K562 (cell line): ENCODE measurements around the gene MPIG6B. TPM values are rescaled to one million over a fixed set of nuclear protein-coding genes. Genes with fewer than 3 reads are reported as not detected.
A peak's percentile ranks its signal among the peaks of the same experiment; 100 is the strongest.
"Not testable (repeated sequence)": the region's sequence is repeated elsewhere in the genome, so short reads cannot be mapped to it uniquely, and the experiment has no call there.

Source experiments
- ATAC-seq: fragments of 200-7000 bp; cut with Tn5 transposase; 3 replicates; pipeline ENCODE4 v1.9.1; 2020; ENCODE audit warnings: moderate library complexity
- BruUV-seq: library from RNA; stranded (reverse); fragments of 400-500 nt; replicated peaks from 2 replicates; lab custom pipeline; 2021; lab: Mats Ljungman, UMichigan
- CTCF ChIA-PET: fragments of 300-600 bp; formaldehyde crosslinking; extraction: SDS; loops from one replicate; lab custom pipeline; 2021; ENCODE audit warnings: low intra/inter-chr PET ratio; lab: Yijun Ruan, JAX
- POLR2A ChIA-PET: fragments of 300-600, 350-650 bp; sonication (Branson Sonifier 250); formaldehyde crosslinking; extraction: SDS; loops from one replicate; lab custom pipeline; 2021; ENCODE audit warnings: antibody characterized with exemption, inconsistent platforms; lab: Yijun Ruan, JAX
- DNase-seq, 4 experiments: peaks; one replicate each; pipeline versions ENCODE4 v3.0.0 to v3.0.0-alpha.2; 2011 to 2018; ENCODE audit warnings: low spot score in 3 of 4, mixed read lengths in 3 of 4; ENCODE audit errors: extremely low read depth in 1 of 4
- FAIRE-seq: peaks from 2 replicates; lab custom pipeline; 2011; peaks lifted over from hg19 to GRCh38; lab: Jason Lieb, UNC
- H2AFZ ChIP-seq: 2 replicates; pipeline ENCODE4 v1.6.0; 2011; ENCODE audit warnings: low read depth, low read length, control low read depth, inconsistent platforms
- H3K27ac ChIP-seq: fragments of 200-600 bp; 3 replicates; pipeline ENCODE4 v1.8.0; 2011; ENCODE audit warnings: low read depth, mild to moderate bottlenecking, control low read depth, inconsistent platforms, low read length, moderate library complexity, mixed read lengths; ENCODE audit errors: extremely low read depth
- H3K27me3 ChIP-seq, 2 experiments: fragments of 300-600 bp in 1 of 2; 2 replicates in 1 of 2; 3 replicates in 1 of 2; pipeline versions ENCODE4 v1.6.0 to v1.8.0; 2011; ENCODE audit warnings: inconsistent platforms in 2 of 2, low read length in 2 of 2, mild to moderate bottlenecking in 1 of 2, mixed read lengths in 1 of 2, moderate library complexity in 1 of 2; ENCODE audit not compliant: control insufficient read depth in 2 of 2, insufficient read depth in 2 of 2
- H3K36me3 ChIP-seq: fragments of 300-600 bp; 3 replicates; pipeline ENCODE4 v1.8.0; 2011; ENCODE audit warnings: mild to moderate bottlenecking, low read length, inconsistent platforms; ENCODE audit not compliant: control insufficient read depth, insufficient read depth
- H3K4me1 ChIP-seq, 2 experiments: fragments of 200-600 bp in 1 of 2; replicated peaks in 1 of 2; 2 replicates in 1 of 2; 3 replicates in 1 of 2; pipeline versions ENCODE4 v1.5.1 to v1.8.0; 2011; ENCODE audit warnings: inconsistent platforms in 2 of 2, low read length in 2 of 2, mild to moderate bottlenecking in 1 of 2, mixed read lengths in 1 of 2, moderate library complexity in 1 of 2; ENCODE audit not compliant: control insufficient read depth in 2 of 2, insufficient read depth in 2 of 2
- H3K4me2 ChIP-seq: 2 replicates; pipeline ENCODE4 v1.6.1; 2011; ENCODE audit warnings: low read length, control low read depth, inconsistent platforms, mixed read lengths; ENCODE audit not compliant: insufficient read depth
- H3K4me3 ChIP-seq: fragments of 200-600 bp; sonication (generic), shearing (Covaris generic); 2 replicates; pipeline ENCODE4 v1.5.1; 2016; ENCODE audit warnings: control low read depth, inconsistent platforms
- H3K79me2 ChIP-seq: fragments of 200-600 bp; 3 replicates; pipeline ENCODE4 v1.8.0; 2011; ENCODE audit warnings: low read length, inconsistent platforms; ENCODE audit not compliant: control insufficient read depth, insufficient read depth
- H3K9ac ChIP-seq, 2 experiments: 2 replicates each; pipeline versions ENCODE4 v1.6.0 to v1.6.1; 2011; ENCODE audit warnings: low read depth in 2 of 2, low read length in 2 of 2, control low read depth in 1 of 2, inconsistent platforms in 1 of 2, mild to moderate bottlenecking in 1 of 2, mixed read lengths in 1 of 2; ENCODE audit not compliant: insufficient read depth in 1 of 2
- H3K9me1 ChIP-seq: one replicate; pipeline ENCODE4 v1.6.0; 2011; ENCODE audit warnings: inconsistent platforms, mild to moderate bottlenecking, low read length, moderate library complexity; ENCODE audit not compliant: control insufficient read depth, insufficient read depth
- H3K9me3 ChIP-seq: replicated peaks from 2 replicates; pipeline ENCODE4 v1.5.1; 2011; ENCODE audit warnings: low read depth, low read length, inconsistent platforms; ENCODE audit not compliant: control insufficient read depth, insufficient read depth
- H4K20me1 ChIP-seq: replicated peaks from 2 replicates; pipeline ENCODE4 v1.6.1; 2011; ENCODE audit warnings: low read length, inconsistent platforms, mixed read lengths; ENCODE audit not compliant: control insufficient read depth, insufficient read depth
- BCOR ChIP-seq: fragments of 450-650 bp; IDR thresholded peaks from 2 replicates; pipeline ENCODE4 v1.6.1; 2016
- CEBPB ChIP-seq: fragments of 450-650 bp; IDR thresholded peaks from 2 replicates; pipeline ENCODE4 v1.6.1; 2016; ENCODE audit warnings: missing genetic modification characterization, missing compliant biosample characterization
- KDM1A ChIP-seq, 2 experiments: fragments of 450-650 bp; IDR thresholded peaks; 2 replicates each; pipeline ENCODE4 v1.6.1; 2016; ENCODE audit warnings: mild to moderate bottlenecking in 2 of 2
- NR2C1 ChIP-seq, 2 experiments: fragments of 450-650 bp; IDR thresholded peaks; 2 replicates each; pipeline ENCODE4 v1.6.1; 2017; ENCODE audit warnings: mild to moderate bottlenecking in 2 of 2, antibody characterized with exemption in 1 of 2, inconsistent platforms in 1 of 2, missing compliant biosample characterization in 1 of 2, missing genetic modification characterization in 1 of 2
- ZNF121 ChIP-seq: sonication (generic); formaldehyde crosslinking; conservative IDR thresholded peaks from 2 replicates; pipeline ENCODE4 v1.8.0; 2022; ENCODE audit warnings: missing genetic modification reagents
- WGBS: fragments of 100-300 bp; shearing (Covaris generic); methylation state at CpG from one replicate; pipeline ENCODE4 v1.1.6; 2016; ENCODE audit warnings: low coverage, mixed read lengths; ENCODE audit not compliant: insufficient coverage; ENCODE audit errors: missing lambda C conversion rate; 5-methylcytosine and 5-hydroxymethylcytosine counted together
- in situ Hi-C: fragments of 300-500 bp; cut with MboI; formaldehyde crosslinking; loops from 4 replicates; pipeline ENCODE4 v1.15.0; 2018; ENCODE audit warnings: inconsistent platforms, mixed read lengths
- intact Hi-C: fragments of 100-400 bp; cut with micrococcal nuclease; formaldehyde crosslinking; loops from 2 replicates; pipeline ENCODE4 v1.14.2; 2022
- polyA plus RNA-seq, 8 experiments: library from polyadenylated mRNA; depleted of rRNA in 4 of 8; stranded (reverse) in 5 of 8; unstranded in 3 of 8; fragments of >200 nt; fragmentation: Nextera tagmentation in 2 of 8; fragmentation: Illumina TruSeq in 1 of 8; extraction: Ambion mirVana in 2 of 8; extraction: Trizol in 1 of 8; gene quantifications; 2 replicates each; pipeline versions ENCODE4 v1.2.1 to v1.2.3, GENCODE V29; 2011 to 2014; ENCODE audit warnings: inconsistent platforms in 1 of 8, missing spikeins in 1 of 8
- total RNA-seq, 7 experiments: library from RNA; depleted of rRNA in 6 of 7; stranded (reverse); fragments of >200 nt in 6 of 7; fragmentation: Illumina TruSeq in 2 of 7; extraction: Trizol in 2 of 7; gene quantifications; 2 replicates each; pipeline versions ENCODE4 v1.2.1 to v1.2.3, GENCODE V29; 2011 to 2021; ENCODE audit warnings: low replicate concordance in 1 of 7

The MPIG6B gene
- total and polyA plus RNA-seq, 9 of the 15 experiments (the other 6 are each of a cell fraction or from before 2014, with no cell fraction given) = 0.11 to 1.2 (median 0.28) TPM; not detected in 1

- DNase-seq = no peak
- H3K9ac ChIP-seq = no peak overlapping the region
- FAIRE-seq = no peak
- ATAC-seq = no peak
- no peaks in the 10 kb centered on the region for H4K20me1 ChIP-seq
- CTCF ChIA-PET = no interaction called here
- no peaks in the 10 kb centered on the region for H3K36me3 ChIP-seq
- peak; percentile 78 for TF ChIP-seq BCOR
- no peak for TF ChIP-seq NR2C1 (IDR thresholded peaks at IDR 0.05)
- TF ChIP-seq NR2C1 (tag; IDR thresholded peaks at IDR 0.05) = no peak
- peak; percentile 34 to 57; a peak in 2 of 4 replicates for TF ChIP-seq KDM1A (IDR thresholded peaks at IDR 0.05)
- TF ChIP-seq ZNF121 (CRISPR knock-in tag) = peak; percentile 98
- TF ChIP-seq, all 486 proteins: peak for 3
- H3K9me1 ChIP-seq = no peaks in the 10 kb centered on the region
- WGBS = 82% methylated on average over 3 of the region's 3 CpGs
- no peaks in the 10 kb centered on the region for H3K27me3 ChIP-seq
- no peak overlapping the region for H3K27ac ChIP-seq
- peaks cover 29 to 42% of the 10 kb centered on the region in 2 experiments for H3K4me1 ChIP-seq
- intact Hi-C loops (no loop called here), in situ Hi-C loops (no loop called here)
- peaks cover 4% of the 10 kb centered on the region; the same call in 1 of the 3 replicates for H3K79me2 ChIP-seq
- H3K4me3 ChIP-seq = no peak overlapping the region
- no peaks in the 10 kb centered on the region for H3K9me3 ChIP-seq
- POLR2A ChIA-PET = interaction anchor here (0.6 to 12.4 kb wide), 4 partner anchors 18 to 160 kb away, joined by 3 to 223 read pairs (median 4); partner anchors contain the start of genes DDAH2, LY6G6C and MPIG6B
- no peak overlapping the region for H3K4me2 ChIP-seq
- BruUV-seq = no TSS peak
- H2AFZ ChIP-seq = no peak overlapping the region
Observed at GRCh38 chr6:31708224-31708623, 14.9 kb upstream of the MPIG6B start.

- H2AFZ ChIP-seq, H3K79me2 ChIP-seq, in situ Hi-C loops, H3K36me3 ChIP-seq, H3K27ac ChIP-seq, H3K4me3 ChIP-seq, DNase-seq, FAIRE-seq, intact Hi-C loops, H3K9me3 ChIP-seq, ATAC-seq, H3K27me3 ChIP-seq, H3K9me1 ChIP-seq, H3K9ac ChIP-seq, H3K4me2 ChIP-seq, H4K20me1 ChIP-seq, BruUV-seq: not testable (repeated sequence)
- H3K4me1 ChIP-seq = peaks cover 31 to 43% of the 10 kb centered on the region in 2 experiments
- CTCF ChIA-PET = interaction anchor here (0.6 kb wide), 1 partner anchor 253 kb away, joined by 3 read pairs; no protein-coding TSS in a partner anchor
- TF ChIP-seq CEBPB = peak; percentile 74
- 73% methylated on average over 11 of the region's 11 CpGs for WGBS
- POLR2A ChIA-PET = interaction anchor here (0.6 to 12.4 kb wide), 3 partner anchors 15 to 161 kb away, joined by 3 to 223 read pairs (median 4); partner anchors contain the start of genes DDAH2, LY6G6C and MPIG6B
Observed at GRCh38 chr6:31709157-31709556, 14.0 kb upstream of the MPIG6B start.
